SK-N-SH (cell line): ENCODE results near the gene TRAPPC2L.

Source experiments
- CHD2 ChIP-seq: fragments of 150-350 bp; IDR thresholded peaks from 2 replicates; pipeline ENCODE4 v1.6.1; 2018; ENCODE audit warnings: low read length; ENCODE audit not compliant: partially characterized antibody
- CTCF ChIP-seq: fragments of 200-600 bp; sonication (generic); IDR thresholded peaks from 2 replicates; pipeline ENCODE4 v1.6.1; 2017; ENCODE audit warnings: antibody characterized with exemption, mild to moderate bottlenecking, moderate library complexity
- FOXJ3 ChIP-seq: sonication (generic); formaldehyde crosslinking; IDR thresholded peaks from 2 replicates; pipeline ENCODE4 v1.5.1; 2020; ENCODE audit warnings: mild to moderate bottlenecking, missing genetic modification reagents
- MAX ChIP-seq: IDR thresholded peaks from 2 replicates; pipeline ENCODE4 v1.4.0; 2012; ENCODE audit warnings: low read depth
- MEF2A ChIP-seq: IDR thresholded peaks from 2 replicates; pipeline ENCODE4 v1.4.0; 2012; ENCODE audit warnings: low read depth, borderline replicate concordance
- NFIC ChIP-seq: IDR thresholded peaks from 2 replicates; pipeline ENCODE4 v1.4.0; 2012; ENCODE audit warnings: borderline replicate concordance
- PBX3 ChIP-seq: IDR thresholded peaks from 2 replicates; pipeline ENCODE4; 2012
- SIN3A ChIP-seq: IDR thresholded peaks from 2 replicates; pipeline ENCODE4 v1.6.1; 2012; ENCODE audit warnings: low read depth, mild to moderate bottlenecking, low read length, moderate library complexity, borderline replicate concordance

GRCh38 chr16:88906020-88906419, 49.1 kb downstream of the TRAPPC2L start:
- no peak for TF ChIP-seq SIN3A
- no peak for TF ChIP-seq PBX3
- no peak for TF ChIP-seq MAX
- no peak for TF ChIP-seq MEF2A
- TF ChIP-seq CHD2: no peak
- TF ChIP-seq CTCF: no peak
- TF ChIP-seq NFIC: no peak
- no peak for TF ChIP-seq FOXJ3 (CRISPR knock-in tag)
